Spleen (tissue), 11 donors: ENCODE data around the gene UCHL5. TPM values are rescaled to one million over a fixed set of nuclear protein-coding genes. Genes with fewer than 3 reads are reported as not detected.

Experiments used
- DNase-seq: peaks from one replicate; pipeline ENCODE4 v3.0.0-alpha.2; 2020
- H3K27ac ChIP-seq, 8 donors: fragments of 200-600 bp; sonication (generic) in 7 of 8; 1 replicate in 4 of 8; 2 replicates in 4 of 8; pipeline versions ENCODE4 v1.5.0 to v1.8.0; 2016 to 2021; ENCODE audit warnings: inconsistent platforms in 4 of 8, mild to moderate bottlenecking in 4 of 8, moderate library complexity in 1 of 8
- H3K27me3 ChIP-seq, 7 donors: fragments of 200-600 bp; sonication (generic) in 6 of 7; replicated peaks in 1 of 7; 1 replicate in 4 of 7; 2 replicates in 3 of 7; pipeline versions ENCODE4 v1.5.0 to v1.8.0; 2016 to 2021; ENCODE audit warnings: inconsistent platforms in 3 of 7, mild to moderate bottlenecking in 1 of 7
- H3K36me3 ChIP-seq, 6 donors: fragments of 200-600 bp; sonication (generic) in 5 of 6; 1 replicate in 4 of 6; 2 replicates in 2 of 6; pipeline versions ENCODE4 v1.5.0 to v1.8.0; 2016 to 2021; ENCODE audit warnings: inconsistent platforms in 2 of 6
- H3K4me1 ChIP-seq, 6 donors: fragments of 200-600 bp; sonication (generic) in 5 of 6; 1 replicate in 3 of 6; 2 replicates in 3 of 6; pipeline versions ENCODE4 v1.5.0 to v1.8.0; 2016 to 2021; ENCODE audit warnings: inconsistent platforms in 3 of 6
- H3K4me3 ChIP-seq, 8 donors: fragments of 200-600 bp; sonication (generic) in 7 of 8; 1 replicate in 4 of 8; 2 replicates in 4 of 8; pipeline versions ENCODE4 v1.5.0 to v1.8.0; 2016 to 2021; ENCODE audit warnings: inconsistent platforms in 4 of 8, mild to moderate bottlenecking in 4 of 8, moderate library complexity in 2 of 8
- H3K9me3 ChIP-seq, 8 donors: fragments of 200-600 bp; sonication (generic) in 7 of 8; 1 replicate in 4 of 8; 2 replicates in 4 of 8; pipeline versions ENCODE4 v1.5.0 to v1.8.0; 2016 to 2021; ENCODE audit warnings: inconsistent platforms in 4 of 8
- POLR2A ChIP-seq, 3 donors: fragments of 450-650 bp; IDR thresholded peaks; one replicate each; pipeline ENCODE4 v1.5.1; 2017; ENCODE audit warnings: antibody characterized with exemption in 3 of 3, mild to moderate bottlenecking in 1 of 3
- POLR2AphosphoS5 ChIP-seq, 3 donors: sonication (generic); formaldehyde crosslinking; IDR thresholded peaks; one replicate each; pipeline ENCODE4 v1.5.1; 2017; ENCODE audit warnings: antibody characterized with exemption in 3 of 3
- WGBS, 5 donors: extraction: QIAGEN DNeasy Blood & Tissue Kit in 3 of 5; methylation state at CpG; one replicate each; pipeline versions ENCODE4 v1.1.5 to v1.1.7; 2013 to 2018; 5-methylcytosine and 5-hydroxymethylcytosine counted together
- intact Hi-C: fragments of 100-400 bp; cut with DNase I; formaldehyde crosslinking; loops from one replicate; pipeline ENCODE4 v1.15.0; 2023; ENCODE audit warnings: low total_unique reads
- polyA plus RNA-seq, 3 donors: library from polyadenylated mRNA; stranded (reverse); fragments of 200-250 nt; gene quantifications; one replicate each; pipeline ENCODE4 v1.2.1, GENCODE V29; 2013
- total RNA-seq, 7 donors: library from RNA; depleted of rRNA in 3 of 7; stranded (reverse); fragments of >200 nt in 3 of 7; fragmentation: NEBNext Ultra II Directional in 4 of 7; extraction: Animal tissue kit (Norgen Biotek cat#: 25700) in 4 of 7; gene quantifications; one replicate each; pipeline versions ENCODE4 v1.1.0 to v1.2.1, GENCODE V29; 2016 to 2021
- TF ChIP-seq, protein P1 (sequence below), 11 experiments: fragments of 200-600 bp in 7 of 11; fragments of 450-650 bp in 4 of 11; sonication (generic) in 4 of 11; IDR thresholded peaks in 8 of 11; conservative IDR thresholded peaks in 3 of 11; 1 replicate in 7 of 11; 2 replicates in 4 of 11; pipeline versions ENCODE4 v1.4.0 to v1.8.0; 2016 to 2021; ENCODE audit warnings: antibody characterized with exemption in 11 of 11, inconsistent platforms in 4 of 11, mild to moderate bottlenecking in 1 of 11
- donor health status: healthy with polysubstance abuse.
- donor health status: DM: no; HTN: no; CAD: no; lungs with moderate emphysema.
- donor health status: DM: no; HTN: no; CAD: no.
- donor health status: Bipolar disorder and iron deficiency.
- donor health status: healthy.
- donor health status: DM: no; HTN: no; CAD: no.
- donor health status: DM: yes; HTN: yes; CAD: no.

UCHL5 gene
- total and polyA plus RNA-seq, 10 donors, result 9.9 to 41.7 (median 32.8) TPM

DNA sequence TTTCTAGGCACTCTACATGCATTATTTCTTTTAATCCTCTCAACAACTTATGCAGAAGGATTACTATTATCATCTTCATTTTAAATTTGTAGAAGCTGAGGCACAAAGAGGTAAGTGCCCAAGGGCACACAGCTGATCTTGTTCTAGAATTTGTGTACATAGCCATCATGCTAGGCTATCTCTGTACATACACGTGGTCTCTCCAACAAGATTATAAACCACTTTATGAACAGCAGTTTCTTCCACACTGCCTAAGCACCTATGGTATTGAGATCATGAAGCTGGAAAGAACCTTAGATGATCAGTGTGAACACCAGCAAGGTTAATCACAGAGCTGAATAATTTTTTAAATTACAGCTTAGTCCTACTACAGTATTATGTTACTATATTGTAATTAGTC lies 28.9 kb downstream of the UCHL5 start:
- intact Hi-C loops, result no loop called here
- 77 to 92% (median 87%) methylated on average over 1 of the region's 1 CpG for WGBS, 5 donors
- Histone ChIP-seq H3K27me3 (no peaks in the 10 kb centered on the region), H3K27ac (no peak overlapping the region), H3K9me3 (no peaks in the 10 kb centered on the region), H3K36me3 (peaks cover 0 to 44% (median 15%) of the 10 kb centered on the region in 6 donors), H3K4me1 (no peaks in the 10 kb centered on the region), H3K4me3 (no peak overlapping the region)
- TF ChIP-seq, protein P1, sequence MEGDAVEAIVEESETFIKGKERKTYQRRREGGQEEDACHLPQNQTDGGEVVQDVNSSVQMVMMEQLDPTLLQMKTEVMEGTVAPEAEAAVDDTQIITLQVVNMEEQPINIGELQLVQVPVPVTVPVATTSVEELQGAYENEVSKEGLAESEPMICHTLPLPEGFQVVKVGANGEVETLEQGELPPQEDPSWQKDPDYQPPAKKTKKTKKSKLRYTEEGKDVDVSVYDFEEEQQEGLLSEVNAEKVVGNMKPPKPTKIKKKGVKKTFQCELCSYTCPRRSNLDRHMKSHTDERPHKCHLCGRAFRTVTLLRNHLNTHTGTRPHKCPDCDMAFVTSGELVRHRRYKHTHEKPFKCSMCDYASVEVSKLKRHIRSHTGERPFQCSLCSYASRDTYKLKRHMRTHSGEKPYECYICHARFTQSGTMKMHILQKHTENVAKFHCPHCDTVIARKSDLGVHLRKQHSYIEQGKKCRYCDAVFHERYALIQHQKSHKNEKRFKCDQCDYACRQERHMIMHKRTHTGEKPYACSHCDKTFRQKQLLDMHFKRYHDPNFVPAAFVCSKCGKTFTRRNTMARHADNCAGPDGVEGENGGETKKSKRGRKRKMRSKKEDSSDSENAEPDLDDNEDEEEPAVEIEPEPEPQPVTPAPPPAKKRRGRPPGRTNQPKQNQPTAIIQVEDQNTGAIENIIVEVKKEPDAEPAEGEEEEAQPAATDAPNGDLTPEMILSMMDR (IDR thresholded peaks at IDR 0.05 in 8 of 11, conservative IDR thresholded peaks at IDR 0.05 in 3 of 11), result no peak
- no peak for TF ChIP-seq POLR2A (IDR thresholded peaks at IDR 0.05)
- TF ChIP-seq POLR2AphosphoS5 (IDR thresholded peaks at IDR 0.05), result no peak
- no peak for DNase-seq

DNA sequence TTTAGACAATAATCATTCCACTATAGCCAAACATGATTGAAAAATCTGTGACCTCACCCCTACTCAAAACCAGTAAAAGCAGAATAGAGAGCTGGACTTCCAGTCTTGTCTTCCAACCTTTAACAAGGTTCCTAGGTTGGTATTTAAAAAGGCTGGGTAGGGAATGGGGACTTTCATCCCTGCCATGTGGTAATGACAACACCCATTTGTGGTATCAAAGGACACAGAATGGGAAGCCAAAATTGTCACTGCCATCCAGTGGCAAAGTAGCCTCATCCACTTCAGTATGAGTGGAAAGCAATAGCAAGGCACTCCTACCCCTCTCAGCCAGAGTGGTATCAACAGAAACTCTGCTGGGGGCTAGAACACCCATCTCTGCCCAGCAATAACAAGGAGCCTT lies 33.9 kb downstream of the UCHL5 start:
- intact Hi-C loops, result no loop called here
- H3K4me3 ChIP-seq, result no peak overlapping the region
- no peak overlapping the region for H3K27ac ChIP-seq
- no peak for TF ChIP-seq POLR2A (IDR thresholded peaks at IDR 0.05)
- TF ChIP-seq POLR2AphosphoS5 (IDR thresholded peaks at IDR 0.05), result no peak
- TF ChIP-seq, protein P1 (IDR thresholded peaks at IDR 0.05 in 8 of 11, conservative IDR thresholded peaks at IDR 0.05 in 3 of 11), result no peak
- DNase-seq, result no peak
- H3K4me1 ChIP-seq, result no peaks in the 10 kb centered on the region
- peaks cover 0 to 83% (median 24%) of the 10 kb centered on the region in 6 donors for H3K36me3 ChIP-seq
- H3K27me3 ChIP-seq, result no peaks in the 10 kb centered on the region
- H3K9me3 ChIP-seq, result no peaks in the 10 kb centered on the region

DNA sequence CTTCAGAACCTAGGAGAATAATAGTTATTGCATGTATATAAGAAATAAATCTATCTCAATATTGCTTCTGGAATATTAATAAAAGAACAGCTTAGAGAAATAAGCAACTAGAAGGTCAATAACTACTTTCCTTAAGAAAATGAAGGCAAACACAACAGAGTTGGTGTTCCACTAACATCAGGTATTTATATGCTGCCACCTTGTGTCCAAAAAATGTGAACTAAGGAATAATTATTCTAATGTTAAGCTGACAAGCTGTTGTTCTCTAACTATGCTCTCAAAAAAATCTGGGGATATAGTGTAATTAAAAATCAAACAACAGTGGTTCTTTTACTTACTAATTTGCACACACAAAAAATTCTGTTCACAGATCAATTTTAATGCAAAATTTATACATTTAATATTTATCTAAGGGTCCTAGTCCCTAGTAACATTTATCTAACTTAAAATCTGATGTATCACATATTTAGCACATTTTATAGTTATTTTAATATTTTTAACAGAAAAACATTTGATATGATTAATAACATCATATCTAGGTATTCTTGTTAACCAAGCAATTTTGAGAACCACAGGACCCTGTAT lies 39.6 kb downstream of the UCHL5 start:
- H3K27ac ChIP-seq, result peak overlapping the region in 1 of 8 donors; percentile 39
- H3K4me3 ChIP-seq, result no peak overlapping the region
- H3K36me3 ChIP-seq, result peaks cover 0 to 53% (median 9%) of the 10 kb centered on the region in 6 donors
- intact Hi-C loops, result loop anchor here (5.0 to 10.0 kb wide), 2 partner anchors 212 to 555 kb away; partner anchors contain the start of gene RGS2
- H3K4me1 ChIP-seq, result peaks cover 0 to 14% (median 3%) of the 10 kb centered on the region in 6 donors
- no peaks in the 10 kb centered on the region for H3K9me3 ChIP-seq
- DNase-seq, result no peak
- TF ChIP-seq, protein P1 (IDR thresholded peaks at IDR 0.05 in 8 of 11, conservative IDR thresholded peaks at IDR 0.05 in 3 of 11), result peak in 8 of 11 experiments; percentile 11 to 67 (median 56)
- no peak for TF ChIP-seq POLR2A (IDR thresholded peaks at IDR 0.05)
- H3K27me3 ChIP-seq, result no peaks in the 10 kb centered on the region

DNA sequence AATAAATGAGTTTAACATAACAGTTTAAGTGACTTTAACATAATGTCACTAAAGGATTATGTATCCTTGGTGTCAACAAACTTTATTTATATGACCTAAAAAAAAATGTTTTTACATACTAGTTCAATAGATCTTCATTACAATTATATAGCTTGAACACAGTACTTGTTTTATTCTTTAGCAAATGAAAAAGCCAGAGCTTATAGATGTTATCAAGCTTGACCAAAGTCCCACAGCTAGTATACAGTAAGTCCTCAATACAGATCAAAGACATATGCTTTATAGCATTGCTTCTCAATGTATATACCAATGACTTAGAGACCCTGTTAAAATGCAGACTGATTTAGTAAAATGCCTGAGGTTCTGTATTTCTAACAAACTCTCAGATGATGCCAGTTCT lies 42.4 kb downstream of the UCHL5 start:
- TF ChIP-seq POLR2AphosphoS5 (IDR thresholded peaks at IDR 0.05) (no peak), POLR2A (IDR thresholded peaks at IDR 0.05) (no peak)
- TF ChIP-seq, protein P1 (IDR thresholded peaks at IDR 0.05 in 8 of 11, conservative IDR thresholded peaks at IDR 0.05 in 3 of 11), result no peak
- Histone ChIP-seq H3K4me1 (peaks cover 0 to 15% (median 3%) of the 10 kb centered on the region in 6 donors), H3K27me3 (no peaks in the 10 kb centered on the region), H3K9me3 (no peaks in the 10 kb centered on the region), H3K36me3 (peaks cover 0 to 30% (median 3%) of the 10 kb centered on the region in 6 donors), H3K4me3 (no peak overlapping the region), H3K27ac (no peak overlapping the region)
- no peak for DNase-seq
- intact Hi-C loops, result loop anchor here (10.0 kb wide), 1 partner anchor 552 kb away; no protein-coding TSS in a partner anchor
